ENCODE results near the gene KRT6B.

Gene KRT6B

DNA sequence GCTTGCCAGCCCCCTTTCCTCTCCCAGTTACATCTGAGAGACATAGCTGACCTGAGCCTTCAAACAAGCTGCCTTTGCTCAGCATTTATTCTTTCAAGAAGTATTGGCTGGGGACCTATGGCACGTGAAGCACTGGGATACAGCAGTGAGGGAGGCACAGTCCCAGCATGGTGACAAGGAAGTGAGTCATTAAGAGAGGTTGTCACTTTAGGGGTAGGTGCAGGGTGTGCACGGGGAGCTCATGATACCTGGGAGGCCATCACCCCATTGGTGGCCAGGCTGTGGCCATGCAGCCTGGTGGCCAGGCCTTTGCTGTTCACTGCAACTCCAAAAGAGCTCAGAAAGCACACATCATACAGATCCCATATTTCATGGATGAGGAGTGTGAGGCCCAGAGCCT lies 12.1 kb downstream of the KRT6B start:
- peaks cover 6% of the 10 kb centered on the region for H3K4me1 ChIP-seq (ENCODE audit: control insufficient read depth, insufficient read depth, low read length)
- H3K9ac ChIP-seq (ENCODE audit: low read length): no peak overlapping the region
- H3K36me3 ChIP-seq (ENCODE audit: control insufficient read depth, insufficient read depth, low read length): no peaks in the 10 kb centered on the region
- no peak overlapping the region for H3K27ac ChIP-seq (ENCODE audit: low read depth, low read length)
- H3K4me3 ChIP-seq (ENCODE audit: low read length): no peak overlapping the region
- no peaks in the 10 kb centered on the region for H3K27me3 ChIP-seq (ENCODE audit: control insufficient read depth, insufficient read depth, low read length)

DNA sequence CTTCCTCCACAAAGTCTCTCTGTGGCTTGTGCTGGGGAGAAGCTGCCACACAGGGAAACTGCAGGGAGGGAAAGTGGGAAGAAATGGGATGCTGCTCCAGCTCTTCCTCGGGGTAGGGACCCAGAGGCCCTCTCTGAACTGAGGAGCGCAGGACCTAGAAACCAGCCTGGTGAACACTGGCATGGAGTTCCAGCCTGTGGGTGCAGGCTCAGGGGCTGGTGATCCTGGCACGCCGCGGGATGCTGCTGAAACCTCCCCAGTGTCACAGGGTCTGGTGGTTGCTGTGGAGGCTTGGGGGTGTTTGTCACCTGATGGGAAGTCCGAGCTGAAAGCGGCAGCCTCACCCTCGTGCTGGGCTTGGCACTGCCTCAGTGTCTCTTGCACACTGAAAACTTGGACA lies 12.5 kb downstream of the KRT6B start:
- Histone ChIP-seq H3K27me3 (ENCODE audit: control insufficient read depth, insufficient read depth, low read length) (no peaks in the 10 kb centered on the region), H3K4me1 (ENCODE audit: control insufficient read depth, insufficient read depth, low read length) (peaks cover 6% of the 10 kb centered on the region), H3K4me3 (ENCODE audit: low read length) (no peak overlapping the region), H3K36me3 (ENCODE audit: control insufficient read depth, insufficient read depth, low read length) (no peaks in the 10 kb centered on the region), H3K9ac (ENCODE audit: low read length) (no peak overlapping the region), H3K27ac (ENCODE audit: low read depth, low read length) (no peak overlapping the region)

DNA sequence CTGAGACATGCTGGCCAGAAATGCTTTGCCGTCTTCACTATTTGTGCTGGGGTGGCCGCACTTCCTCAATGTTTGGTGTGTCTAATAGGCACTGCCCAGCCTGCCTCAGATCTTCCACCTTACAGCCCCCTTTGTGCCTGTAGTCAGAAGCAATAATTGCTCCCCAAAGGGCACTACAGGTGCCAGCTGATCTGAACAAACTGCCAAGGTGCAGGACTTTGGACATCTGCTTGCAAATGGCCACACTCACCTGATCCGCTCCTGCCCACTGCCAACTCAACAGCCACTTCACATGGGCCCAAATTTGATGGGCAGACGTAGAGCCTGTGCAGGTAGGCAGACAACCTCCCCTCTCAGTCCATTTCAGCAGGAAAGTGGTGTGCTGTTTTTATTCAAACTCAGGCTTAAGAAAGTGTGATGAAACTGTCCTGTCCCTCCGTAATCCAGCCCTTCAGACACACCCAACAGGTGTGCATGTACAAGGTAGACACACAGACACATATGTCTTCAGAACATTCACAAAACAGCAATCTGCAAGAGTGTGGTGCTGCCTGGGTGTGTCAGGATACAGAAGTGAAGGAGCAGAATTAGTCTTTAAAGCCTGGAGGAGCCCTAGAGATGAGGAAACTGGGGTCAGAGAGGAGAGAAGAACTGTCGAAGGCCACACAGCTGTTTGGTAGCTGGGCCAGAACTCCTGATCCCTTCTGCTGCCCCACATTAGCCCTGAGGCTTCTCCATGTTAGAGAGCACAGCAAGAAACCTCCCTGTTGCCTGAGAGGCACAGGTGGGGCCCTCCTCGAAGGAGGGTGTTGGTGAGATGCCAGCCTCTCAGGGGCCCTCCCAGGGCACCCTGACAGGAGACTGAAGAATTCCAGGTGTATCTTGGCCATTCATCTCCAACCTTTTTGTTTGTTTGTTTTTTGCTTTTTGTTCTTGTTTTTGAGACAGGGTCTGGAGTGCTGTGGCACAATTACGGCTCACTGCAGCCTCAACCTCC lies 13.3 kb downstream of the KRT6B start:
- Histone ChIP-seq H3K36me3 (ENCODE audit: control insufficient read depth, insufficient read depth, low read length) (no peaks in the 10 kb centered on the region), H3K27ac (ENCODE audit: low read depth, low read length) (no peak overlapping the region), H3K4me1 (ENCODE audit: control insufficient read depth, insufficient read depth, low read length) (peaks cover 6% of the 10 kb centered on the region), H3K27me3 (ENCODE audit: control insufficient read depth, insufficient read depth, low read length) (no peaks in the 10 kb centered on the region), H3K4me3 (ENCODE audit: low read length) (no peak overlapping the region), H3K9ac (ENCODE audit: low read length) (no peak overlapping the region)

DNA sequence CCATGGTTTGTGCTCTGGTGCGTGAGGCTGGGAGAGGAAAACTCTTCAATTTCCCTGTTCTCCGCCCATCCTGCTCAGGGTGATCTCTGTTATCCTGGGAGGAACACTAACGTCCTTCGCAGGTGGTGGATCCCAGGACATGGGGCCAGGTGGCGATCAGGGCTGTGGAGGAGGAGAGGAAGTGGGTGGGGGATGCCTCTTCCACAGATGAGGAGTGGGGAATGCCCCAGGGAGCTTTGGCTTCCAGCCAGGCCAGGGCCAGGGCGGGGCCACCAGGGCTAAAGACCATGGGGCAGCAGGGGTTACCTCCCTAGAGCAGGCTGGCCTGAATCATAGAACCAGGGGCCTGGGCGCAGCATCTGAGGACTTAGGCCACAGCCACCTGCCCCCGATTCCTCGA lies 14.4 kb downstream of the KRT6B start:
- Histone ChIP-seq H3K4me1 (ENCODE audit: control insufficient read depth, insufficient read depth, low read length) (peaks cover 6% of the 10 kb centered on the region), H3K27me3 (ENCODE audit: control insufficient read depth, insufficient read depth, low read length) (no peaks in the 10 kb centered on the region), H3K9ac (ENCODE audit: low read length) (no peak overlapping the region), H3K27ac (ENCODE audit: low read depth, low read length) (no peak overlapping the region), H3K4me3 (ENCODE audit: low read length) (no peak overlapping the region), H3K36me3 (ENCODE audit: control insufficient read depth, insufficient read depth, low read length) (no peaks in the 10 kb centered on the region)

DNA sequence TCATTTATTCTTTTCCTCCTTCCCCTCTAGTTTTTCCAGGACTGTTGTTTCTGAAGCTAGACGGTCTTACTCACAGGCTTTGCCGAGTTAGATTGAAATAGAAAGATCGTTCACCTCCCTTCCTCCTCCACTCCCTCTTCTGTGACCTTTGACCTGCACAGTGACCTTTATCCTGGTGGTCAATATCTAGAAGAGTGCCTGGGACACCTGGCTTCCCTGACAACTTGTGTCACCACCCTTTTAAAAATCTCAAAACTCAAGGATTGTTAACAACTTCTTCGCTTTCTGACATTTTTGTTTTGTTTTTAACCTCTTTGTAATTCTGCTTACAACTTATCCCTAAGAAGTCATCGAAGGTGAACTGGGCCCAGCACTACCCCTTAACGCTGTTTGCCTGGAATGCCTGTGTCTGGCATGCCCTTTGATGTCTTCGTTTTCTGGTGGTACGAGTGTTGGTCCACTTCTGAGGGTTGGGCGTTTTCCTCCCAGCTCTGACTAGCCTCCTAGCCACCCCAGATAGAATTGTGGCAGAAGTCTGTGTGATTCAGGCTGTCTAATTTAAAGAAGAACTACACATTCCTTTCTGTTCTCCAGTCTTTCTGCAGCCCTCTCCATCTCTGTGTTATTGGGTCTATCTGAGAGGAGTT lies 15.0 kb downstream of the KRT6B start:
- H3K27me3 ChIP-seq (ENCODE audit: control insufficient read depth, insufficient read depth, low read length): no peaks in the 10 kb centered on the region

DNA sequence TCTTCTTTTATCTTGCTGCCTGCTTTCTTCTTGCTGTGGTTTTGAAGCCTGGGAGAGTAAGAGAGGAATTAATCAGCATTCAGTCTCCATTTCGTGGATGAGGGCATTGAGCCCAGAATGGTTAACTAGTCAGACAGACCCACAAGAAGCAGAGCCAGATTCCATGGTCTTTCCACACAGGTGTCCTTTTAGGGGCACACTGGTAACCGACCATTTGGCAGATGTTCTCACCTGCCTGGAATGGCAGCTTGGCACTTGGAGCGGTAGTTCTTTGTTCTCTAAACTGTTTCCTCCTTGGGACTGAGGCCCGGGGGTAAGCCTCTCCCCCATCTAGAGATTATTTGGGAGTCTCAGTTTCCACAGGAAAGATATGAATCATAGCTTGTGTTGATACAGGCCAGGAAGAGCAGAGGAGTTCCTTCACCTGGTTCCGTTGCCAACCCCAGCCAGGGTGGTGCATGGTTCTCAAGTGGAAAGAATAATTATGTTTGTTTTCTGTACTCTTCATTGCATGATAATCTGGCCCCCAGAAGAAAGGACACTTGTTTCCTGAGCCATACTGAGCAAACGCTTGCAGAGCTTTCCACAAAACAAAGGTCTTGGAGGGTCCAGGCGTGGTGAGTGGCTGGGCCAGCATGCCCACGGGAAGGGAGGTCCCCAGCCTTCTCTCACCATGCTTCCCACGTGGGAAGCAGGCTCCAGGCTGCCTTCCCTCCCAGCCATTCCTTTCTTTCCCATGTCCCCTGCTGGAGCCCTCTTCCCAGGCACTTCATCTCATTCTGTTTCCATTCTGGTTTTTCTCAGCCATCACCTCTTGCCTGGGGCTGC lies 15.7 kb downstream of the KRT6B start:
- no peaks in the 10 kb centered on the region for H3K36me3 ChIP-seq (ENCODE audit: control insufficient read depth, insufficient read depth, low read length)
- H3K27me3 ChIP-seq (ENCODE audit: control insufficient read depth, insufficient read depth, low read length): no peaks in the 10 kb centered on the region
- peaks cover 6% of the 10 kb centered on the region for H3K4me1 ChIP-seq (ENCODE audit: control insufficient read depth, insufficient read depth, low read length)
- no peak overlapping the region for H3K27ac ChIP-seq (ENCODE audit: low read depth, low read length)
- H3K9ac ChIP-seq (ENCODE audit: low read length): no peak overlapping the region
- H3K4me3 ChIP-seq (ENCODE audit: low read length): no peak overlapping the region

More for the DNA sequence above, 15.0 kb downstream of the KRT6B start:
- Histone ChIP-seq H3K4me3 (ENCODE audit: low read length) (no peak overlapping the region), H3K27ac (ENCODE audit: low read depth, low read length) (no peak overlapping the region), H3K4me1 (ENCODE audit: control insufficient read depth, insufficient read depth, low read length) (peaks cover 6% of the 10 kb centered on the region), H3K9ac (ENCODE audit: low read length) (no peak overlapping the region), H3K36me3 (ENCODE audit: control insufficient read depth, insufficient read depth, low read length) (no peaks in the 10 kb centered on the region)

DNA sequence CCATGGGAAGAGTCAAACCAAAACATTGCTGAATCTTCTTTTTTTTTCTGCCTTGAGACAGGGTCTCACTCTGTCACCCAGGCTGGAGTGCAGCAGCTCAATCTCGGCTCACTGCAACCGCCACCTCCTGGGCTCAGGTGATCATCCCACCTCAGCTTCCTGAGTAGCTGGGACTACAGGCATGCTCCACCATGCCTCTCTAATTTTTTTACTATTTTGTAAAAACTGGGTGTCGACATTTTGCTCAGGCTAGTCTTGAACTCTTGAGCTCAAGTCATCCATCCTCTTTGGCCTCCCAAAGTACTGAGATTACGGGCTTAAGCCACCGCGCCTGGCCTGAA lies 16.3 kb downstream of the KRT6B start:
- Histone ChIP-seq H3K4me1 (ENCODE audit: control insufficient read depth, insufficient read depth, low read length) (peaks cover 6% of the 10 kb centered on the region), H3K27ac (ENCODE audit: low read depth, low read length) (no peak overlapping the region), H3K4me3 (ENCODE audit: low read length) (no peak overlapping the region), H3K9ac (ENCODE audit: low read length) (no peak overlapping the region), H3K27me3 (ENCODE audit: control insufficient read depth, insufficient read depth, low read length) (no peaks in the 10 kb centered on the region), H3K36me3 (ENCODE audit: control insufficient read depth, insufficient read depth, low read length) (no peaks in the 10 kb centered on the region)

DNA sequence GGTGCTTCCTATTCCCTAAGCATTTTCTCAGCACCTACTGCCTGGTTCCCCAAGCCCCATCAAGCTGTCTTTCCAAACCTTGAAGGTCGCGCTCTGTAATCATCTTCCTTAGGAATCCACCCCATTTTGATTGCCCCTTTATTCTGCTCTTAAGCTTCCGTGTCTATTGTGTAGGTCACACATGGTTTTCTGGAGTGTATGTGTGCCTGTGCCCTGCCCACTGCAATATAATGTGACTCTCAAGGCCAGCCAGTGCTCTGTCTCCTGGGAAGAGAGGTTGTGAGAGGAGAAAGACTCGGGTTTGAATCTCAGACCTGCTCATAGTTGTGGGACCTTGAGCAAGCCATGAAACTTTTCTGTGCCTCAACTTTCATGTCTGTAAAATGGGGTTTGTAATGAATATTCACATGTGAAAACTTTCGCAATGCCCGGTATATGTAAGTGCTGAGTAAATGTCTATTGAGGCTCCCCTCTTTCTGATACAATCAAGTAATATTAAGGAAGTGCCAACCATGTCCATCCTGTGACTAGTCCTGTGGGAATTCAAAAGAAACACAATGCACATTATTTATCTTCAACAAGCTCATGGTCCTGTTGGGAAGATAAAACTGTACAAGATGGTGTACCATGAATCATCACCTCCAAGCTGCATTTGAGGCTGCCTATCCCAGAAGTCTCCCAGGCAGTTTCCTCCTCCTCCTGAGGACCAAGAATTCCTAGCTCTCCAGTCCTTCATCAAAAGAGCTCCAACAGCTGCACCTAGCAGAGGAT lies 17.0 kb downstream of the KRT6B start:
- Histone ChIP-seq H3K4me3 (ENCODE audit: low read length) (no peak overlapping the region), H3K27me3 (ENCODE audit: control insufficient read depth, insufficient read depth, low read length) (no peaks in the 10 kb centered on the region), H3K36me3 (ENCODE audit: control insufficient read depth, insufficient read depth, low read length) (no peaks in the 10 kb centered on the region), H3K27ac (ENCODE audit: low read depth, low read length) (no peak overlapping the region), H3K9ac (ENCODE audit: low read length) (no peak overlapping the region), H3K4me1 (ENCODE audit: control insufficient read depth, insufficient read depth, low read length) (peaks cover 6% of the 10 kb centered on the region)

DNA sequence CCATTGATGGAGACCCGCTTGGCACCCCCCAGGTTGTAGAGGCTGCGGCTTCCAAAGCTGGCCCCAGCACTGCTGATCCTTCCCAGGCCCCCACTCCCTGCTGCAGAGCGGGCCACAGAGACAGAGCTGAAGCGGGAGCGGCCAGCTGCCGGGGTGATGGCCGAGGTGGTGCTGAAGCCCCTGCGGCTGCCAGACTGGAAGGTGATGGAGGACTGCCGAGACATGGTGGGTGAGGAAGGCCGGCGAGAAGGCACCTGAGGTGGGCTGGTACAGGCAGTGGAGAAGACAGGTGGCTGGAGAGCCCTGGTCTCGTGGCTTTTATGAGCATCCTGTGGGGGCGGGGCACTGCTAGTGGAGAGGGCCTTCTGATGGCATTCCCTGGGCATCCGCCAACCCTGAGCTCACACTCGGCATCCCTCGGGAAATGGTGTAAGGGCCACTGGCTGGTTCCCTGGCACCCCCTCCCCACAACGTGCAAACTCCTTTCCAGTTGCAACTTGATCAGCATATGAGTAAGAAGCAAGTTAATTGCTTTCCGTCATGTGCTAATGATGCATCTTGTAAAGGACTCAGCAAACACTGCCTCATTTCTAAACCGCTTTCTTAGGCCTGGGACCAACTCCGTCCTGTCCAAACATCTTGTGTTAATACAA lies 17.7 kb downstream of the KRT6B start, which contains the start of gene KRT75:
Gene KRT75, minus strand, starts transcription at position 291 of the 653 bp plus-strand sequence. Its CDS starts 67 bp downstream, at position 224.
- Histone ChIP-seq H3K9ac (ENCODE audit: low read length) (no peak within 1 kb of the TSS), H3K27ac (ENCODE audit: low read depth, low read length) (no peak within 1 kb of the TSS), H3K4me3 (ENCODE audit: low read length) (no peak within 1 kb of the TSS), H3K36me3 (ENCODE audit: control insufficient read depth, insufficient read depth, low read length) (no peaks in the 10 kb centered on the region), H3K27me3 (ENCODE audit: control insufficient read depth, insufficient read depth, low read length) (no peaks in the 10 kb centered on the region), H3K4me1 (ENCODE audit: control insufficient read depth, insufficient read depth, low read length) (peaks cover 6% of the 10 kb centered on the region)

DNA sequence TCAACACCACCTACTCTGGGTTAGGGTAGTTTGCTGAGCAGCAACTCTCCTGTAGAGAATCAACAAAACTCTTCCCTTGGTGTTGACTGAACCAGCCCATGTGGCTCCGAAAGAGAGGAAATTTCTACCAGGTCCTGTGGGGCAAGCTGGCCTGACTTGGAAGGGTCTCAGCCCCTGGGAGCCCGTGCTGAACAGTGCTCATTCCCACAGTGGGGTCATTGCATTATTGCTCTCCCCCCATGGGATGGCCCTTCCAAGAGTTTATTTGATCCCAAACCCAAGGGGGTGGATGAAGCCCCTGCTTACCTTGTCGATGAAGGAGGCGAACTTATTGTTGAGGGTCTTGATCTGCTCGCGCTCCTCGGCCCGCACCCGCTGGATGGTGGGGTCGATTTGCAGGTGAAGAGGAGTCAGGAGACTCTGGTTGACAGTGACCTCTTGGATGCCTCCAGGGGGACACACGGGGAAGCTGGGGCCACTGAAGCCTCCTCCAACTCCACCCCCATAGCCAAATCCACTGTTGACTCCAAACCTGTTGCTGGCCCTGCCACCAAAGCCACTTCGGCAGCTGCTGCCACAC lies 18.4 kb downstream of the KRT6B start:
- H3K4me3 ChIP-seq (ENCODE audit: low read length): no peak overlapping the region
- H3K36me3 ChIP-seq (ENCODE audit: control insufficient read depth, insufficient read depth, low read length): no peaks in the 10 kb centered on the region
- H3K27ac ChIP-seq (ENCODE audit: low read depth, low read length): no peak overlapping the region
- peaks cover 6% of the 10 kb centered on the region for H3K4me1 ChIP-seq (ENCODE audit: control insufficient read depth, insufficient read depth, low read length)
- no peaks in the 10 kb centered on the region for H3K27me3 ChIP-seq (ENCODE audit: control insufficient read depth, insufficient read depth, low read length)
- H3K9ac ChIP-seq (ENCODE audit: low read length): no peak overlapping the region

DNA sequence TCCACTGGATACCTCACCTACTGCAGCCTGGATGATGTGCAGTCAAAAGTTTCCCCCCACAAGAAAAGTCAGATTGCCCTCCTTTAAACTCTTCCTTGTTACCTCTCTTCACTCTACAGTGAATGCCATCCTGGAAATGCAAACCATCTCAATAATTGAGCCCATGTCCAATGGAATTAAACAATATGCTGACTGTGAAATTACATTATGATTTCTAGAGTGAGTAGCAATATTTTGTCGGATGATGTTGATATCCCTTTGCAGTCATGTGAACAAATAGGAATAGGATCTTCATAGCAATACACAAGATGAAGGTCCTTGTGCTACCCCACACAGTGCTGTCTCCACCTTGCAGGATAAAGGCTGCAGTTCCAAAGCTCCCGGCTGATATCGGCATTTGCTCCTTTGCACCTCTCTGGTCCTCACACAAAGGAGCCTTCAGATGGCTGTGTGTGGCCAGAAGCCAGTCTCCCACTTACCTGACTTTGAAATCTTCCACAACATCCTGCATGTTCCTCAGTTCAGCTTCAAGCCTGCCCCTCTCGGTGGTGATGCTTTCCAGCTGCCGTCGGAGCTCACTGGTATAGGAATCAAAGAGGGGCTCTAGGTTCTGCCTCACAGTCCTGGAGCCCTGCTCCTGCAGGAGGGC lies 19.3 kb downstream of the KRT6B start:
- peaks cover 6% of the 10 kb centered on the region for H3K4me1 ChIP-seq (ENCODE audit: control insufficient read depth, insufficient read depth, low read length)
- no peak overlapping the region for H3K27ac ChIP-seq (ENCODE audit: low read depth, low read length)
- H3K36me3 ChIP-seq (ENCODE audit: control insufficient read depth, insufficient read depth, low read length): no peaks in the 10 kb centered on the region
- no peak overlapping the region for H3K9ac ChIP-seq (ENCODE audit: low read length)
- no peak overlapping the region for H3K4me3 ChIP-seq (ENCODE audit: low read length)
- H3K27me3 ChIP-seq (ENCODE audit: control insufficient read depth, insufficient read depth, low read length): no peaks in the 10 kb centered on the region
